B cell (primary cell): ENCODE results near the gene ADAMTSL1. TPM values are rescaled to one million over a fixed set of nuclear protein-coding genes. Genes with fewer than 3 reads are reported as not detected.

Source experiments
- ATAC-seq: fragments of 200-7000 bp; cut with Tn5 transposase; one replicate; pipeline ENCODE4 v1.10.0; 2021; ENCODE audit warnings: low read depth, mild to moderate bottlenecking, moderate number of reproducible peaks, moderate library complexity
- CTCF ChIA-PET: fragments of 350-600 bp; sonication (Branson Sonifier 250); formaldehyde crosslinking; loops from one replicate; lab custom pipeline; 2021; ENCODE audit warnings: antibody characterized with exemption, inconsistent platforms; lab: Charles Lee
- POLR2A ChIA-PET: fragments of 350-600 bp; sonication (Branson Sonifier 250); formaldehyde crosslinking; loops from one replicate; lab custom pipeline; 2021; ENCODE audit warnings: antibody characterized with exemption; lab: Charles Lee
- DNase-seq: peaks from one replicate; pipeline ENCODE4 v3.0.0; 2013
- H2AFZ ChIP-seq: 2 replicates; pipeline ENCODE4 v1.6.1; 2012; ENCODE audit warnings: mild to moderate bottlenecking, low read depth, low read length; ENCODE audit not compliant: insufficient read depth, poor library complexity, severe bottlenecking
- H3K27ac ChIP-seq, 2 donors: 1 replicate in 1 of 2; 2 replicates in 1 of 2; pipeline ENCODE4 v1.5.1; 2012 to 2013; ENCODE audit warnings: low read length in 2 of 2, mild to moderate bottlenecking in 2 of 2, moderate library complexity in 1 of 2
- H3K27me3 ChIP-seq, 4 experiments: fragments of 200-600 bp in 1 of 4; sonication (generic) in 1 of 4; replicated peaks in 1 of 4; 1 replicate in 2 of 4; 2 replicates in 2 of 4; pipeline versions ENCODE4 v1.6.1 to v1.7.0; 2013 to 2016; ENCODE audit warnings: low read length in 3 of 4, mild to moderate bottlenecking in 2 of 4, mixed read lengths in 1 of 4, moderate library complexity in 1 of 4; ENCODE audit not compliant: insufficient read depth in 4 of 4, control insufficient read depth in 3 of 4; ENCODE audit errors: control extremely low read depth in 1 of 4
- H3K36me3 ChIP-seq, 2 experiments: replicated peaks in 1 of 2; 1 replicate in 1 of 2; 2 replicates in 1 of 2; pipeline versions ENCODE4 v1.6.1 to v1.7.1; 2013; ENCODE audit warnings: low read length in 1 of 2; ENCODE audit not compliant: insufficient read depth in 2 of 2, control insufficient read depth in 1 of 2; ENCODE audit errors: control extremely low read depth in 1 of 2, extremely low read depth in 1 of 2
- H3K4me1 ChIP-seq, 2 donors: fragments of 200-600 bp in 1 of 2; sonication (generic) in 1 of 2; 1 replicate in 1 of 2; 2 replicates in 1 of 2; pipeline versions ENCODE4 v1.5.1 to v1.6.1; 2013 to 2017; ENCODE audit warnings: low read length in 2 of 2; ENCODE audit not compliant: control insufficient read depth in 2 of 2, insufficient read depth in 2 of 2
- H3K4me2 ChIP-seq: replicated peaks from 2 replicates; pipeline ENCODE3; 2012; ENCODE audit warnings: mild to moderate bottlenecking, low read depth, low read length; ENCODE audit not compliant: poor library complexity, severe bottlenecking
- H3K4me3 ChIP-seq, 5 experiments: fragments of 200-600 bp in 1 of 5; sonication (generic) in 1 of 5; 1 replicate in 3 of 5; 2 replicates in 2 of 5; pipeline versions ENCODE4 v1.5.1 to v1.7.0; 2011 to 2016; ENCODE audit warnings: low read length in 4 of 5, mild to moderate bottlenecking in 4 of 5, low read depth in 2 of 5, control low read depth in 1 of 5, moderate library complexity in 1 of 5; ENCODE audit not compliant: insufficient read depth in 1 of 5; ENCODE audit errors: control extremely low read depth in 1 of 5, extremely low read depth in 1 of 5
- H3K79me2 ChIP-seq: fragments of 200-600 bp; sonication (generic); one replicate; pipeline ENCODE4 v1.6.0; 2016; ENCODE audit warnings: low read length; ENCODE audit not compliant: control insufficient read depth, insufficient read depth
- H3K9ac ChIP-seq: fragments of 200-600 bp; sonication (generic); 2 replicates; pipeline ENCODE4 v1.6.1; 2017; ENCODE audit warnings: mild to moderate bottlenecking, low read length, moderate library complexity
- H3K9me3 ChIP-seq, 3 donors: one replicate each; pipeline versions ENCODE4 v1.6.1 to v1.7.1; 2013; ENCODE audit warnings: low read length in 2 of 3; ENCODE audit not compliant: control insufficient read depth in 2 of 3, insufficient read depth in 1 of 3; ENCODE audit errors: control extremely low read depth in 1 of 3
- H4K20me1 ChIP-seq: 2 replicates; pipeline ENCODE4 v1.6.0; 2012; ENCODE audit warnings: mild to moderate bottlenecking, low read length; ENCODE audit not compliant: insufficient read depth, control insufficient read depth, poor library complexity, severe bottlenecking
- H3K27ac Mint-ChIP-seq: one replicate; pipeline ENCODE4 v1.8.0; 2021; ENCODE audit warnings: mixed read lengths
- H3K27me3 Mint-ChIP-seq: one replicate; pipeline ENCODE4 v1.8.0; 2021; ENCODE audit warnings: mixed read lengths
- H3K4me1 Mint-ChIP-seq: one replicate; pipeline ENCODE4 v1.8.0; 2021; ENCODE audit warnings: mixed read lengths
- H3K4me3 Mint-ChIP-seq: one replicate; pipeline ENCODE4 v1.8.0; 2021; ENCODE audit warnings: mixed read lengths
- H3K9me3 Mint-ChIP-seq: one replicate; pipeline ENCODE4 v1.8.0; 2022; ENCODE audit warnings: mixed read lengths; ENCODE audit not compliant: insufficient read depth
- EZH2 ChIP-seq: IDR thresholded peaks from 2 replicates; pipeline ENCODE4 v1.6.1; 2012; ENCODE audit warnings: borderline replicate concordance, low read depth, mild to moderate bottlenecking, moderate library complexity, low read length; ENCODE audit not compliant: insufficient read depth, poor library complexity, severe bottlenecking
- WGBS: methylation state at CpG from one replicate; pipeline ENCODE4 v1.1.5; 2013; ENCODE audit warnings: missing lambda C conversion rate; ENCODE audit not compliant: insufficient coverage; 5-methylcytosine and 5-hydroxymethylcytosine counted together
- intact Hi-C: fragments of 100-400 bp; cut with micrococcal nuclease; formaldehyde crosslinking; loops from one replicate; pipeline ENCODE4 v1.10.0; 2022
- polyA plus RNA-seq: library from polyadenylated mRNA; depleted of rRNA; stranded (reverse); fragments of >200 nt; gene quantifications from 2 replicates; pipeline ENCODE4 v1.2.3, GENCODE V29; 2012
- total RNA-seq, 2 donors: library from RNA; stranded (reverse); fragments of 120-200 nt in 1 of 2; gene quantifications; 1 replicate in 1 of 2; 2 replicates in 1 of 2; pipeline versions ENCODE4 v1.2.3 to v1.2.4, GENCODE V29; 2013 to 2022
- TF ChIP-seq, protein P1 (sequence below): fragments of 200-600 bp; IDR thresholded peaks from one replicate; pipeline ENCODE4 v1.8.0; 2022; ENCODE audit warnings: antibody characterized with exemption, mild to moderate bottlenecking

Gene ADAMTSL1
- total and polyA plus RNA-seq, 2 donors (not counting 1 experiment from before 2014, with no cell fraction given): not detected

DNA sequence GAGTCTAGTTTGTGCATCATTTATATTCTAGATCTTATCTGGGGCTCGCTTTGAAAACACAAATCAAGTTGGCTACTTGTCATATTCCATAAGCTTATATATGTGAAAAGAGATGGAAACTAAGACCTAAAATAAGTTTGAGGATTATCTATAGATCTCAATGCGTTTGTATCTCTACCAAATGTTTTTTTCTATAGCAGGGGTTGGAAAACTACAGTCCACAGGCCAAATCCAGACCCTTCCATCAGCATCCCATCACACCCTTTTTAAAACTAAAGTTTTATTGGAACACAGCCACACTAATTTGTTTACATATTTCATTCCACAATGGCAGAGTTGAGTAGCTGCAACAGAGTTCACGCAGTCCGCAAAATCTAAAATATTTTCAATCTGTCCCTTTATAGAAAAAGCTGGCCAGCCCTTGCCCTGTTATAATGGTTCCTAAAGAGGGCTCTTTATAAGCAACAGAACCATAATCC is 230.0 kb downstream of the ADAMTSL1 start:
- WGBS: no CpG with 5 or more reads among the region's 4 CpGs
- ATAC-seq: no peak
- intact Hi-C loops: no loop called here
- no peaks in the 10 kb centered on the region for H3K27me3 ChIP-seq
- ChIA-PET CTCF (no interaction called here), POLR2A (no interaction called here)
- no peaks in the 10 kb centered on the region for H3K36me3 ChIP-seq
- no peaks in the 10 kb centered on the region for H3K79me2 ChIP-seq
- H3K4me3 ChIP-seq: no peak overlapping the region
- H3K4me1 Mint-ChIP-seq: no peaks in the 10 kb centered on the region
- H3K27ac ChIP-seq: no peak overlapping the region
- no peaks in the 10 kb centered on the region for H3K9me3 Mint-ChIP-seq
- no peaks in the 10 kb centered on the region for H4K20me1 ChIP-seq
- H3K27me3 Mint-ChIP-seq: no peaks in the 10 kb centered on the region
- H2AFZ ChIP-seq: no peak overlapping the region
- H3K4me1 ChIP-seq: no peaks in the 10 kb centered on the region
- DNase-seq: no peak
- no peak overlapping the region for H3K4me3 Mint-ChIP-seq
- H3K9me3 ChIP-seq: peaks cover 0 to 5% (median 0%) of the 10 kb centered on the region in 3 donors
- no peak overlapping the region for H3K27ac Mint-ChIP-seq
- no peak overlapping the region for H3K4me2 ChIP-seq
- no peak for TF ChIP-seq EZH2
- TF ChIP-seq, protein P1, sequence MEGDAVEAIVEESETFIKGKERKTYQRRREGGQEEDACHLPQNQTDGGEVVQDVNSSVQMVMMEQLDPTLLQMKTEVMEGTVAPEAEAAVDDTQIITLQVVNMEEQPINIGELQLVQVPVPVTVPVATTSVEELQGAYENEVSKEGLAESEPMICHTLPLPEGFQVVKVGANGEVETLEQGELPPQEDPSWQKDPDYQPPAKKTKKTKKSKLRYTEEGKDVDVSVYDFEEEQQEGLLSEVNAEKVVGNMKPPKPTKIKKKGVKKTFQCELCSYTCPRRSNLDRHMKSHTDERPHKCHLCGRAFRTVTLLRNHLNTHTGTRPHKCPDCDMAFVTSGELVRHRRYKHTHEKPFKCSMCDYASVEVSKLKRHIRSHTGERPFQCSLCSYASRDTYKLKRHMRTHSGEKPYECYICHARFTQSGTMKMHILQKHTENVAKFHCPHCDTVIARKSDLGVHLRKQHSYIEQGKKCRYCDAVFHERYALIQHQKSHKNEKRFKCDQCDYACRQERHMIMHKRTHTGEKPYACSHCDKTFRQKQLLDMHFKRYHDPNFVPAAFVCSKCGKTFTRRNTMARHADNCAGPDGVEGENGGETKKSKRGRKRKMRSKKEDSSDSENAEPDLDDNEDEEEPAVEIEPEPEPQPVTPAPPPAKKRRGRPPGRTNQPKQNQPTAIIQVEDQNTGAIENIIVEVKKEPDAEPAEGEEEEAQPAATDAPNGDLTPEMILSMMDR: no peak
- H3K9ac ChIP-seq: no peak overlapping the region

DNA sequence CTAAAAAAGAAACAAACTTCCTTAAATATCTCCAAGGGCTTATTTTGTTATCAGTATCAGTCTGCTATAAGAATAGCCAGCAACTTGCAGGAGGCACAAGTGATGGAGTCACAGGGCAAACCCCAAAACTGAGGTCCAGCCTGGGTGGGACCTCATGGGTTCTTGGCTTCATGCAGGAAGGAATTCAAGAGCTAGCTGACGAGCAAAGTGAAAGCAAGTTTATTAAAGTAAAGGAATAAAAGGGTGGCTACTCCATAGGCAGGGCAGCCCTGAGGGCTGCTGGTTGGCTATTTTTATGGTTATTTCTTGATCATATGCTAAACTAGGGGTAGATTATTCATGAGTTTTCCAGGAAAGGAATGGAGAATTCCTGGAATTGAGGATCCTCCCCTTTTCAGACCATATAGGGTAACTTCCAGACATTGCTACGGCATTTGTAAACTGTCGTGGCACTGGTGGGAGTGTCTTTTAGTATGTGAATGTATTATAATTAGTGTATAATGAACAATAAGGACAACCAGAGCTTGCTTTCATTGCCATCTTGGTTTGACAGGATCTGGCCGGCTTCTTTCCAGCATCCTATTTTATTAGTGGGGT is 231.9 kb downstream of the ADAMTSL1 start:
- TF ChIP-seq EZH2: no peak
- TF ChIP-seq, protein P1: no peak
- no peak overlapping the region for H3K27ac Mint-ChIP-seq
- no peaks in the 10 kb centered on the region for H3K27me3 ChIP-seq
- H3K36me3 ChIP-seq: no peaks in the 10 kb centered on the region
- H3K27ac ChIP-seq: no peak overlapping the region
- no peaks in the 10 kb centered on the region for H3K4me1 Mint-ChIP-seq
- DNase-seq: no peak
- no peaks in the 10 kb centered on the region for H3K79me2 ChIP-seq
- no peaks in the 10 kb centered on the region for H4K20me1 ChIP-seq
- intact Hi-C loops: no loop called here
- H3K4me3 Mint-ChIP-seq: no peak overlapping the region
- no peaks in the 10 kb centered on the region for H3K4me1 ChIP-seq
- no peak overlapping the region for H3K4me3 ChIP-seq
- H3K9me3 Mint-ChIP-seq: no peaks in the 10 kb centered on the region
- H3K9ac ChIP-seq: no peak overlapping the region
- H3K9me3 ChIP-seq: peaks cover 0 to 5% (median 0%) of the 10 kb centered on the region in 3 donors
- ChIA-PET POLR2A (no interaction called here), CTCF (no interaction called here)
- no peaks in the 10 kb centered on the region for H3K27me3 Mint-ChIP-seq
- ATAC-seq: no peak
- no peak overlapping the region for H3K4me2 ChIP-seq
- H2AFZ ChIP-seq: no peak overlapping the region
- WGBS: 100% methylated on average over 1 of the region's 4 CpGs
